Stimulated activated CD4-positive, alpha-beta T cell treated with anti-CD3 and anti-CD28 coated beads, Interleukin-12 subunit alpha, Interleukin-12 subunit beta, amount 100 ng/mL, for 48 hours (primary cell): Measurements from ENCODE around the gene UBE2L5.

Experiments used
- DNase-seq, 3 donors: peaks; one replicate each; pipeline ENCODE4 v3.0.0-alpha.2; 2020; ENCODE audit warnings: low read depth in 2 of 3, low spot score in 1 of 3

The UBE2L5 gene

GRCh38 chr13:30422054-30422839, at the start of gene UBE2L5:
TSS of gene UBE2L5 (plus strand) at chr13:30422493. CDS start at chr13:30427991, 5,498 bp downstream.
- peak in 2 of 3 donors; percentile 28 to 66 for DNase-seq

- peak in 1 of 3 donors; percentile 26 for DNase-seq
Observed at GRCh38 chr13:30373727-30374126, 48.6 kb upstream of the UBE2L5 start.

GRCh38 chr13:30375265-30375835, 46.9 kb upstream of the UBE2L5 start:
- DNase-seq = no peak

GRCh38 chr13:30376426-30377311, 45.6 kb upstream of the UBE2L5 start:
- peak in 2 of 3 donors; percentile 37 to 45 for DNase-seq

GRCh38 chr13:30377312-30377685, 45.0 kb upstream of the UBE2L5 start:
- no peak for DNase-seq

GRCh38 chr13:30378191-30378590, 44.1 kb upstream of the UBE2L5 start:
- no peak for DNase-seq

GRCh38 chr13:30381049-30381448, 41.2 kb upstream of the UBE2L5 start:
- DNase-seq = no peak

GRCh38 chr13:30382836-30383525, 39.3 kb upstream of the UBE2L5 start:
- DNase-seq = no peak

GRCh38 chr13:30388406-30389283, 33.6 kb upstream of the UBE2L5 start:
- DNase-seq = no peak

GRCh38 chr13:30391956-30392680, 30.2 kb upstream of the UBE2L5 start:
- no peak for DNase-seq

GRCh38 chr13:30392681-30393045, 29.6 kb upstream of the UBE2L5 start:
- no peak for DNase-seq

GRCh38 chr13:30394751-30395191, 27.5 kb upstream of the UBE2L5 start:
- DNase-seq = no peak

GRCh38 chr13:30395192-30396158, 26.8 kb upstream of the UBE2L5 start:
- DNase-seq = peak; percentile 39 to 51 (median 45)

- DNase-seq = no peak
Observed at GRCh38 chr13:30396434-30397075, 25.7 kb upstream of the UBE2L5 start.

GRCh38 chr13:30398601-30399072, 23.7 kb upstream of the UBE2L5 start:
- DNase-seq = no peak

GRCh38 chr13:30400376-30400775, 21.9 kb upstream of the UBE2L5 start:
- DNase-seq = no peak

- DNase-seq = no peak
Observed at GRCh38 chr13:30401347-30401746, 20.9 kb upstream of the UBE2L5 start.

GRCh38 chr13:30403456-30403855, 18.8 kb upstream of the UBE2L5 start:
- no peak for DNase-seq
